ENCODE results near the gene ZNF710.
A peak's percentile ranks its signal among the peaks of the same experiment; 100 is the strongest.

ZNF710 gene

DNA sequence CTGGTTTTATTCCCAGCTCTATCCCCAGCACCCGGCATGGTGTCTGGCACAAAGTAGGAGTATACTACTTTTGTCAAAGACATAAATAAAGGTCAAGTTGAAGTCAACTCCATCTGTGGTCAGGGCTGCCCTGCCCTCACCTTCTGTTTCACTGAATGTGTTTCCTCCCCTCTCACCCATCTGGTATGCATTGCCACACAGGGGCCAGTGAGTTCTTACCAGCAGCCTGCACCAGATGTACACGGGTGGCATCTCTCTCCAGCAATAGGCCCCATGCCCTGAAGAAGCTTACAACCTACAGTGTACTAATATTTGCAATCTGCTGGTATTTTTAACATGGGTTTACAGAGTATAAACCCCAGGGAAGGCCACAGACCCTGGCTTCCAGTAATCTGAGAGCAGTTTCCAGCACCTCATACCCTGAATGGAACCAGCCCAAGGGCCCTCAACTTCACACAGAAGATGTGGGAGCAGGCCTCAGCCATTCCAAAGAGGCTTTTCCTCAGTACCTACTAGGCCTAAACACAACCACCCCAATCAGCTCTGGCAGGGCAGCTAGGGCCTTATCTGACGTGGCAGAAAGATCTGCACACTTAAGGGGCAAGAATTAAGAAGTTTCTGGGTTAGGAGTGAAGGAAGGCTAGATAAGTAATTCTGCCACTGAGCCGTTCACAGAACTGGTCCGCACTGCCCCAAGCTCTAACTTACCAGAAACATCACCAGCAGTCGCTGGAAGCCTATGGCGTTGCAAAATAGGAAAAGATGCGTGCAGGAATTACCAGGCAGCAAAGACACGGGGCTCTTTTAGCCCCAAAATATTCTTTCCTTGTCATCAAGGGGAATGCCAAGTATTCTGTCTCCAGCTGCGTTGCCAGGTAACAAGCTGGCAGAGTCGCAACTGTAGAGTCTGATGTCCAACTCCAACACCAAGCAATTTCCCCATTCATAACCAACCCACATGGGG, 99.0 kb downstream of the ZNF710 start:
- Histone ChIP-seq H3K79me2 (ENCODE audit: insufficient read depth, low read length) (peaks cover 62% of the 10 kb centered on the region), H3K36me3 (ENCODE audit: insufficient read depth, low read length) (no peaks in the 10 kb centered on the region), H2AFZ (ENCODE audit: low read length) (no peak overlapping the region), H3K9ac (ENCODE audit: low read depth, low read length, poor library complexity, severe bottlenecking) (peak overlapping the region; percentile 94), H3K4me1 (ENCODE audit: insufficient read depth, low read length, poor library complexity, severe bottlenecking) (peaks cover 49% of the 10 kb centered on the region), H3K4me2 (ENCODE audit: low read depth, low read length, poor library complexity, severe bottlenecking) (peak overlapping the region; percentile 84), H3K9me2 (replicated peaks; ENCODE audit: low read depth, low read length) (no peaks in the 10 kb centered on the region), H3K27me3 (ENCODE audit: insufficient read depth, low read length, poor library complexity, severe bottlenecking) (no peaks in the 10 kb centered on the region), H3K9me3 (ENCODE audit: insufficient read depth, low read depth, low read length) (no peaks in the 10 kb centered on the region), H4K20me1 (ENCODE audit: insufficient read depth, low read length, poor library complexity, severe bottlenecking) (peaks cover 28% of the 10 kb centered on the region), H3K4me3 (ENCODE audit: low read length, poor library complexity, severe bottlenecking) (peak overlapping the region; percentile 93), H3F3A (ENCODE audit: low read depth) (0 out of 2 replicates have a peak, but pooled peaks cover 3% of the 10 kb centered on the region)
- TF ChIP-seq EZH2phosphoT487 (IDR thresholded peaks at IDR 0.05; ENCODE audit: borderline replicate concordance) = no peak
- TF ChIP-seq, protein P1, sequence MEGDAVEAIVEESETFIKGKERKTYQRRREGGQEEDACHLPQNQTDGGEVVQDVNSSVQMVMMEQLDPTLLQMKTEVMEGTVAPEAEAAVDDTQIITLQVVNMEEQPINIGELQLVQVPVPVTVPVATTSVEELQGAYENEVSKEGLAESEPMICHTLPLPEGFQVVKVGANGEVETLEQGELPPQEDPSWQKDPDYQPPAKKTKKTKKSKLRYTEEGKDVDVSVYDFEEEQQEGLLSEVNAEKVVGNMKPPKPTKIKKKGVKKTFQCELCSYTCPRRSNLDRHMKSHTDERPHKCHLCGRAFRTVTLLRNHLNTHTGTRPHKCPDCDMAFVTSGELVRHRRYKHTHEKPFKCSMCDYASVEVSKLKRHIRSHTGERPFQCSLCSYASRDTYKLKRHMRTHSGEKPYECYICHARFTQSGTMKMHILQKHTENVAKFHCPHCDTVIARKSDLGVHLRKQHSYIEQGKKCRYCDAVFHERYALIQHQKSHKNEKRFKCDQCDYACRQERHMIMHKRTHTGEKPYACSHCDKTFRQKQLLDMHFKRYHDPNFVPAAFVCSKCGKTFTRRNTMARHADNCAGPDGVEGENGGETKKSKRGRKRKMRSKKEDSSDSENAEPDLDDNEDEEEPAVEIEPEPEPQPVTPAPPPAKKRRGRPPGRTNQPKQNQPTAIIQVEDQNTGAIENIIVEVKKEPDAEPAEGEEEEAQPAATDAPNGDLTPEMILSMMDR (conservative IDR thresholded peaks at IDR 0.05; ENCODE audit: low read length) = no peak

DNA sequence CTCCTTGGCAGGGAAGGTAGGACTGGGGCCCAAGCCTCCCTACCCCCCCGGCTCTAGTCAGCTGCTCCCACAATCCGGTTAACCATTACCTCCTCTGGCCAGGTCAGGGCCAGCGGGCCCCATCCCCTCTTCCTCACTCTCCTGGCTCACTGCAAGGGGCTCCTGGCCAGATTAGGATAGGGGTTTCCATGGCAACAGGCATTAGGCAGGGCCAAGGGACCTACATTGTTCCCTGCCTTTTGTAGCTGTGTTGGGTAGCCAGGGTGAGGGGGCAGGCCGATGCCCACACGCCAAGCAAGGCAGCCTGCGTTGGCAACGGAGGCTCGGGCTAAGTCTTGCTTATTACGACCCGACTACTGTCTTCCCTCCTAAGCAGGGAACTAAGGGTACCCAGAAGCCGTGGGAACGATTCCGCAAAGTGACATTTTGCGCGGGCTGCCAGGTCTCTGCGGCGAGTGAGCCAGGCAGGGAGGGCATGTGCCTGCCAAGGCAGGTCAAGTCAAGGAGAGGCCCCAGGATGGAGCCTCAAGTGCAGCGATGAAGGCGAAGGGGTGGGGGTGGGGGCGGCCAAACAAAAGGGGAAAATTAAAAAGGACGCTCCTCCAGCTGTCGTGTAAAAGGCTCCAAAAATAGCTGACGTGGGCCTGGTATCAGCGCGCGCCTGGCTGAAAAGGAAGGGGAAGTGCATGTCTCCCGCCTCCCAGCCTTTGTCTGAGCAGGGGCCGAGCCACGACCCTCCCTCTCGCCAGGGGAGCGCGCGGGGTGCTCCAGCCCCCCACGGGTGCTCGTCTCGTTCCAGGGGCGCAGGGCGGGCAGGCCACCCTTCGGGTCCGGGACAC, 100.2 kb downstream of the ZNF710 start:
- Histone ChIP-seq H3K4me1 (ENCODE audit: insufficient read depth, low read length, poor library complexity, severe bottlenecking) (peaks cover 42% of the 10 kb centered on the region), H3K9ac (ENCODE audit: low read depth, low read length, poor library complexity, severe bottlenecking) (peak overlapping the region; percentile 94), H3K79me2 (ENCODE audit: insufficient read depth, low read length) (peaks cover 54% of the 10 kb centered on the region)

More for the DNA sequence above, 100.2 kb downstream of the ZNF710 start:
- peak overlapping the region; percentile 83 for H2AFZ ChIP-seq (ENCODE audit: low read length)
- peak overlapping the region; percentile 93 for H3K4me3 ChIP-seq (ENCODE audit: low read length, poor library complexity, severe bottlenecking)
- H3K9me2 ChIP-seq (replicated peaks; ENCODE audit: low read depth, low read length) = no peaks in the 10 kb centered on the region
- no peak for TF ChIP-seq EZH2phosphoT487 (IDR thresholded peaks at IDR 0.05; ENCODE audit: borderline replicate concordance)
- TF ChIP-seq, protein P1 (conservative IDR thresholded peaks at IDR 0.05; ENCODE audit: low read length) = no peak
- no peaks in the 10 kb centered on the region for H3K9me3 ChIP-seq (ENCODE audit: insufficient read depth, low read depth, low read length)
- no peaks in the 10 kb centered on the region for H3K27me3 ChIP-seq (ENCODE audit: insufficient read depth, low read length, poor library complexity, severe bottlenecking)
- H4K20me1 ChIP-seq (ENCODE audit: insufficient read depth, low read length, poor library complexity, severe bottlenecking) = peaks cover 28% of the 10 kb centered on the region
- H3K36me3 ChIP-seq (ENCODE audit: insufficient read depth, low read length) = no peaks in the 10 kb centered on the region
- H3K4me2 ChIP-seq (ENCODE audit: low read depth, low read length, poor library complexity, severe bottlenecking) = peak overlapping the region; percentile 84
- H3F3A ChIP-seq (ENCODE audit: low read depth) = 0 out of 2 replicates have a peak, but pooled peaks cover 3% of the 10 kb centered on the region
